ENCODE data around the gene RFT1.

Gene RFT1

DNA sequence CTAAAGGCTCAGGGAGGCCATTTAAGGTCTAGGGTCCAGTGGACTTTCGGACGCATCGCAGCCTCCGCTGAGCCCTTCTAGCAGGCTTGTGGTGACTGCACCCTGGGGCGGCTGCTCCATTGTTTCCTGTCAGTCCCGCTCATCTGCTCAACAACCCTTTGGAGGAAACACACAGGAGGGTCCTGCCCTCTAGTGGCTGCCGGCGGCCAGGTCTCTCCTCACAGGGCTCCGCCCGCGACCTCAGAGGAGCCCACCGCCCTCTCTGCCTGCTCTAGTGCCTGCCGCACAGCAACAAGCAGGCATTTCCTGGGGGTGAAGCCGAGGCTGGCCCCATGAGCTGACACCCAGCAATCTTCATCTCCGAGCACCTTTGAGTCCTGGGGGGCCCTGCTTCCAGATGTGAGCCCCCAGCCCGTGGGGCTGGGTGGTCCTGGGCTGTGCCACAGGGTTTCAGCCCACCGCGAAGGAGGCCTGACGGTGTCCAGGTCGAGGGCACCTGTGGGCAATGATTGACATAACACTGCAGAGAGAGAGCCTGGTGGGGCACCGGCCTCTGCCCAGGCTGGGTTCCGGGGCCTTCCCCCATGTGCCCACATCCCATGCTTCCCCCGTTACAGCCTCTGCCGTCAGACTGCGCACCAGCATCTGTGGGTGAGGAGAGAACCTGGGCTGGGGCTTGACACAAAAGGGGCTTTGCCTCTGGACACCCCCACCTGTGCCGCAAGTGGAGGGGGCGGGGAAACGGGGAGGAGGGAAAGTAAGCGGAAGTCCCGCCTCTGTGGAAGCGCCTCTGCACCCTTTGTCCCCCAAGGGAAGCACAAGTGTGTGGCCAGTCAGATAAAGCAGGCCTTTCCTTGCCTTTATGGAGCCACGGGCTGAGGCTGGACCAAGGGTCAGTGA is 57.3 kb downstream of the RFT1 start:
- H4K20me1 ChIP-seq (ENCODE audit: control insufficient read depth, insufficient read depth, low read depth, low read length) = no peaks in the 10 kb centered on the region
- no peaks in the 10 kb centered on the region for H3K9me2 ChIP-seq (replicated peaks; ENCODE audit: control insufficient read depth, low read length)
- H3K27ac ChIP-seq (ENCODE audit: low read depth, low read length) = peak overlapping the region; percentile 9; the same call in 1 of the 2 replicates

DNA sequence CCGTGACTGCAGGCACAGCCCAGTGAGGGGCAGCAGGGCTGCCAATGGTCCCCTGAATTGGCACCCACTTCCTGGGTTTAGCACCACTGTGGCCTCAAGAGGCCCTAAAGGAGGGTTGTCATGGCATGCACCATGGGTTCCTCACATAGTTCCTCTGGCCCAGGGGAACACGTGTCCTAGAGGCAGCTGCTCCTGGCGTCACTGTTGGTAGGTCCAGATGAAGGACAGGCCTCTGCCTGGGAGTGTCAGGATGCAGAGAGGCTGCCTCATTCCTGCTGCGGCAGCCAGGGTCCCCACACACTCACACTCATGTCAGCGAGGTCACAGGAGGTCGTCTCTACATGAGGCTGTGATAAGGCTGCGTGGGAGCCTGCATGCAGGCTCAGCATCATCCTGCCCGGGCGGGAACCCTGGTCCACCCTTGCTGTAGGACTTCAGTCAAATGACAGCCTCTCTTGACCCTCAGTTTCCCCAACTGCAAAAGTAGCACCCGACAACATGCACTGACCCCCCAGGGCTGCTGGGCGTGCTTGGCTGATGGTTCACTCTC is 58.3 kb downstream of the RFT1 start:
- TF ChIP-seq, protein P1, sequence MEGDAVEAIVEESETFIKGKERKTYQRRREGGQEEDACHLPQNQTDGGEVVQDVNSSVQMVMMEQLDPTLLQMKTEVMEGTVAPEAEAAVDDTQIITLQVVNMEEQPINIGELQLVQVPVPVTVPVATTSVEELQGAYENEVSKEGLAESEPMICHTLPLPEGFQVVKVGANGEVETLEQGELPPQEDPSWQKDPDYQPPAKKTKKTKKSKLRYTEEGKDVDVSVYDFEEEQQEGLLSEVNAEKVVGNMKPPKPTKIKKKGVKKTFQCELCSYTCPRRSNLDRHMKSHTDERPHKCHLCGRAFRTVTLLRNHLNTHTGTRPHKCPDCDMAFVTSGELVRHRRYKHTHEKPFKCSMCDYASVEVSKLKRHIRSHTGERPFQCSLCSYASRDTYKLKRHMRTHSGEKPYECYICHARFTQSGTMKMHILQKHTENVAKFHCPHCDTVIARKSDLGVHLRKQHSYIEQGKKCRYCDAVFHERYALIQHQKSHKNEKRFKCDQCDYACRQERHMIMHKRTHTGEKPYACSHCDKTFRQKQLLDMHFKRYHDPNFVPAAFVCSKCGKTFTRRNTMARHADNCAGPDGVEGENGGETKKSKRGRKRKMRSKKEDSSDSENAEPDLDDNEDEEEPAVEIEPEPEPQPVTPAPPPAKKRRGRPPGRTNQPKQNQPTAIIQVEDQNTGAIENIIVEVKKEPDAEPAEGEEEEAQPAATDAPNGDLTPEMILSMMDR (IDR thresholded peaks at IDR 0.05; ENCODE audit: low read depth, low read length, poor library complexity, severe bottlenecking) = no peak
- TF ChIP-seq EZH2phosphoT487 (IDR thresholded peaks at IDR 0.05; ENCODE audit: borderline replicate concordance, low read length) = no peak
- Histone ChIP-seq H3K4me1 (ENCODE audit: control insufficient read depth, low read length) (peaks cover 18% of the 10 kb centered on the region), H3K4me2 (ENCODE audit: low read length) (peak overlapping the region; percentile 87)

More for the DNA sequence above, 57.3 kb downstream of the RFT1 start:
- Histone ChIP-seq H3K9me3 (ENCODE audit: control insufficient read depth, insufficient read depth, low read length) (no peaks in the 10 kb centered on the region), H3K4me1 (ENCODE audit: control insufficient read depth, low read length) (peaks cover 18% of the 10 kb centered on the region), H3K36me3 (ENCODE audit: control insufficient read depth, low read length) (no peaks in the 10 kb centered on the region), H3K4me3 (ENCODE audit: low read length) (peak overlapping the region; percentile 79), H3K4me2 (ENCODE audit: low read length) (peak overlapping the region; percentile 87), H3F3A (ENCODE audit: control insufficient read depth, insufficient read depth) (no peaks in the 10 kb centered on the region), H3K79me2 (ENCODE audit: control insufficient read depth, low read length) (no peaks in the 10 kb centered on the region), H3K27me3 (ENCODE audit: control insufficient read depth, low read length) (no peaks in the 10 kb centered on the region)
- TF ChIP-seq, protein P1 (IDR thresholded peaks at IDR 0.05; ENCODE audit: low read depth, low read length, poor library complexity, severe bottlenecking) = peak; percentile 99
- TF ChIP-seq EZH2phosphoT487 (IDR thresholded peaks at IDR 0.05; ENCODE audit: borderline replicate concordance, low read length) = no peak

DNA sequence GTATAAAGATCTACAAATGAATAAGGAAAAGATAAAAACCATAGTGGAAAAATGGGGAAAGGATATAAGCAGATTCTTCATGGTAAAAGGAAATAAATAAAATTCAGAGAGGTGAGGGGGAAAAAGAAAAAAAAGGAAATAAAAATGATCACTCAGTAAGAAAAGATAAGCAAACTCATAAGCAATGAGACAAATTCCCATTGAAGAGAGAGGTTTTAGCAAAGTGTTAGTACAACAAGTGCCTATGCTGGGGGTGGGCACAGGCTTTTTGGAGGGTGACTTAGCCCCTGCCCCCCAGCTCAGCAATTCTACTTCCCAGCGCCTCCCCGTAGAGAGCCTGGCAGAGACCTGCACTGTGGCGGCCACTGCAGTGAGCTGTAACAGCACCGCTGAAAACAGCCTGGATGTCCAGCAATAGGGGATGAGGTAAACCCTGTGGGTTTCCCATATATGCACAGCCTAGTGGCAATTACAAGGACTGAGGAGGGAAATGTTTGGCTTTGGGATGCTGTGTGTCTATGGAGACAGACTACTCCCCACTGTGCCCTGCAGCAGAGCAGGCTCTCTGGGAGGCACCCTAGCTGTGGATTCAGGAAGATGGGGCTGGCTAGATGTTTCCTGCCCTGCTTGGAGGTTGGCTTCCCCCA is 60.7 kb downstream of the RFT1 start:
- H3K36me3 ChIP-seq (ENCODE audit: control insufficient read depth, low read length) = no peaks in the 10 kb centered on the region
- no peak overlapping the region for H3K4me3 ChIP-seq (ENCODE audit: low read length)
- H3K27me3 ChIP-seq (ENCODE audit: control insufficient read depth, low read length) = peaks cover 3% of the 10 kb centered on the region; the same call in 1 of the 2 replicates
- H3K79me2 ChIP-seq (ENCODE audit: control insufficient read depth, low read length) = no peaks in the 10 kb centered on the region
- no peaks in the 10 kb centered on the region for H3F3A ChIP-seq (ENCODE audit: control insufficient read depth, insufficient read depth)
- TF ChIP-seq, protein P1 (IDR thresholded peaks at IDR 0.05; ENCODE audit: low read depth, low read length, poor library complexity, severe bottlenecking) = no peak
- no peak for TF ChIP-seq EZH2phosphoT487 (IDR thresholded peaks at IDR 0.05; ENCODE audit: borderline replicate concordance, low read length)
- H3K9me3 ChIP-seq (ENCODE audit: control insufficient read depth, insufficient read depth, low read length) = no peaks in the 10 kb centered on the region
- H3K4me1 ChIP-seq (ENCODE audit: control insufficient read depth, low read length) = peaks cover 18% of the 10 kb centered on the region
- H3K4me2 ChIP-seq (ENCODE audit: low read length) = no peak overlapping the region
- no peaks in the 10 kb centered on the region for H3K9me2 ChIP-seq (replicated peaks; ENCODE audit: control insufficient read depth, low read length)
- H3K27ac ChIP-seq (ENCODE audit: low read depth, low read length) = no peak overlapping the region
- no peaks in the 10 kb centered on the region for H4K20me1 ChIP-seq (ENCODE audit: control insufficient read depth, insufficient read depth, low read depth, low read length)

More for the DNA sequence above, 58.3 kb downstream of the RFT1 start:
- H3F3A ChIP-seq (ENCODE audit: control insufficient read depth, insufficient read depth) = no peaks in the 10 kb centered on the region
- H3K27me3 ChIP-seq (ENCODE audit: control insufficient read depth, low read length) = no peaks in the 10 kb centered on the region
- H3K36me3 ChIP-seq (ENCODE audit: control insufficient read depth, low read length) = no peaks in the 10 kb centered on the region
- no peaks in the 10 kb centered on the region for H4K20me1 ChIP-seq (ENCODE audit: control insufficient read depth, insufficient read depth, low read depth, low read length)
- no peak overlapping the region for H3K27ac ChIP-seq (ENCODE audit: low read depth, low read length)
- peak overlapping the region; percentile 79 for H3K4me3 ChIP-seq (ENCODE audit: low read length)
- H3K9me2 ChIP-seq (replicated peaks; ENCODE audit: control insufficient read depth, low read length) = no peaks in the 10 kb centered on the region
- no peaks in the 10 kb centered on the region for H3K9me3 ChIP-seq (ENCODE audit: control insufficient read depth, insufficient read depth, low read length)
- no peaks in the 10 kb centered on the region for H3K79me2 ChIP-seq (ENCODE audit: control insufficient read depth, low read length)

Measured in DOHH2 (cell line).